ENCODE data around the gene ZMAT5.

ZMAT5 gene

GRCh38 chr22:29717789-29718188 is 49.0 kb downstream of the ZMAT5 start:
- no peak for TF ChIP-seq CTCF (conservative IDR thresholded peaks at IDR 0.05; ENCODE audit: low read length)
- no peak for DNase-seq (ENCODE audit: low read depth)
- H3K4me3 ChIP-seq (ENCODE audit: low read length): no peak overlapping the region

GRCh38 chr22:29716814-29717545 is 49.8 kb downstream of the ZMAT5 start:
- peak; percentile 65 for DNase-seq (ENCODE audit: low read depth)
- H3K4me3 ChIP-seq (ENCODE audit: low read length): no peak overlapping the region
- TF ChIP-seq CTCF (conservative IDR thresholded peaks at IDR 0.05; ENCODE audit: low read length): no peak

GRCh38 chr22:29715705-29716104 is 51.1 kb downstream of the ZMAT5 start:
- no peak overlapping the region for H3K4me3 ChIP-seq (ENCODE audit: low read length)
- no peak for TF ChIP-seq CTCF (conservative IDR thresholded peaks at IDR 0.05; ENCODE audit: low read length)
- no peak for DNase-seq (ENCODE audit: low read depth)

- H3K4me3 ChIP-seq (ENCODE audit: low read length): no peak overlapping the region
- DNase-seq (ENCODE audit: low read depth): no peak
- no peak for TF ChIP-seq CTCF (conservative IDR thresholded peaks at IDR 0.05; ENCODE audit: low read length)
Observed at GRCh38 chr22:29715240-29715639, 51.6 kb downstream of the ZMAT5 start.

GRCh38 chr22:29713156-29713727 is 53.6 kb downstream of the ZMAT5 start:
- no peak for DNase-seq (ENCODE audit: low read depth)
- no peak for TF ChIP-seq CTCF (conservative IDR thresholded peaks at IDR 0.05; ENCODE audit: low read length)

GRCh38 chr22:29712119-29712518 is 54.7 kb downstream of the ZMAT5 start:
- H3K4me3 ChIP-seq (ENCODE audit: low read length): no peak overlapping the region
- TF ChIP-seq CTCF (conservative IDR thresholded peaks at IDR 0.05; ENCODE audit: low read length): no peak
- DNase-seq (ENCODE audit: low read depth): no peak

More at GRCh38 chr22:29713156-29713727, 53.6 kb downstream of the ZMAT5 start:
- no peak overlapping the region for H3K4me3 ChIP-seq (ENCODE audit: low read length)
